GM23248 (cell line): ENCODE data around the gene MRPL10. TPM values are rescaled to one million over a fixed set of nuclear protein-coding genes. Genes with fewer than 3 reads are reported as not detected.

ENCODE experiments used
- DNase-seq: peaks from one replicate; pipeline ENCODE4 v3.0.0-alpha.2; 2015
- H2AFZ ChIP-seq: fragments of 200-600 bp; sonication (generic); 2 replicates; pipeline ENCODE4 v1.6.1; 2016; ENCODE audit warnings: antibody characterized with exemption
- H3F3A ChIP-seq: fragments of 200-600 bp; sonication (generic); 2 replicates; pipeline ENCODE4 v1.6.1; 2016; ENCODE audit warnings: mild to moderate bottlenecking, antibody characterized with exemption, mixed run types; ENCODE audit not compliant: insufficient read depth
- H3K27ac ChIP-seq: fragments of 200-600 bp; sonication (generic); 2 replicates; pipeline ENCODE4 v1.5.1; 2016; ENCODE audit warnings: mild to moderate bottlenecking
- H3K27me3 ChIP-seq: fragments of 200-600 bp; sonication (generic); replicated peaks from 2 replicates; pipeline ENCODE4 v1.6.1; 2016; ENCODE audit warnings: mild to moderate bottlenecking; ENCODE audit not compliant: insufficient read depth
- H3K36me3 ChIP-seq: fragments of 200-600 bp; sonication (generic); 2 replicates; pipeline ENCODE4 v1.6.1; 2016; ENCODE audit warnings: low read depth, mild to moderate bottlenecking
- H3K4me1 ChIP-seq: fragments of 200-600 bp; sonication (generic); 2 replicates; pipeline ENCODE4 v1.6.1; 2016; ENCODE audit warnings: mild to moderate bottlenecking; ENCODE audit not compliant: insufficient read depth
- H3K4me2 ChIP-seq: fragments of 200-600 bp; sonication (generic); one replicate; pipeline ENCODE4 v1.6.1; 2016; ENCODE audit warnings: mild to moderate bottlenecking; ENCODE audit not compliant: unreplicated experiment
- H3K4me3 ChIP-seq: fragments of 200-600 bp; sonication (generic); 2 replicates; pipeline ENCODE4 v1.5.1; 2016; ENCODE audit warnings: mild to moderate bottlenecking
- H3K79me2 ChIP-seq: fragments of 200-600 bp; sonication (generic); 2 replicates; pipeline ENCODE4 v1.6.1; 2016; ENCODE audit warnings: mild to moderate bottlenecking; ENCODE audit not compliant: insufficient read depth
- H3K9ac ChIP-seq: fragments of 200-600 bp; sonication (generic); 2 replicates; pipeline ENCODE4 v1.6.1; 2016; ENCODE audit warnings: mild to moderate bottlenecking
- H3K9me2 ChIP-seq: fragments of 200-600 bp; sonication (generic); 2 replicates; pipeline ENCODE4 v1.6.1; 2016; ENCODE audit warnings: mixed run types, mild to moderate bottlenecking, moderate library complexity; ENCODE audit not compliant: insufficient read depth
- H3K9me3 ChIP-seq: fragments of 200-600 bp; sonication (generic); one replicate; pipeline ENCODE4 v1.6.1; 2017; ENCODE audit warnings: low read depth
- H4K20me1 ChIP-seq: fragments of 200-600 bp; sonication (generic); 2 replicates; pipeline ENCODE4 v1.6.0; 2016; ENCODE audit not compliant: insufficient read depth
- EZH2 ChIP-seq: fragments of 200-600 bp; sonication (generic); IDR thresholded peaks from 2 replicates; pipeline ENCODE4 v1.6.1; 2018; ENCODE audit warnings: antibody characterized with exemption, mild to moderate bottlenecking; ENCODE audit not compliant: insufficient read depth, poor library complexity, severe bottlenecking
- EZH2phosphoT487 ChIP-seq: fragments of 200-600 bp; sonication (generic); IDR thresholded peaks from 2 replicates; pipeline ENCODE4 v1.6.1; 2018; ENCODE audit warnings: antibody characterized with exemption, moderate library complexity, mild to moderate bottlenecking, low read depth; ENCODE audit not compliant: insufficient read depth
- WGBS, 2 experiments: methylation state at CpG; one replicate each; pipeline ENCODE4 v1.1.6; 2015 to 2017; ENCODE audit warnings: low lambda C conversion rate in 2 of 2, low coverage in 1 of 2; ENCODE audit errors: missing lambda C conversion rate in 2 of 2; 5-methylcytosine and 5-hydroxymethylcytosine counted together
- in situ Hi-C: fragments of 300-500 bp; cut with MboI; formaldehyde crosslinking; loops from 2 replicates; pipeline ENCODE4 v1.15.0; 2020
- polyA plus RNA-seq: library from polyadenylated mRNA; unstranded; fragments of >200 nt; fragmentation: Nextera tagmentation; extraction: Ambion mirVana; gene quantifications from 2 replicates; pipeline ENCODE4 v1.2.1, GENCODE V29; 2016
- total RNA-seq: library from RNA; depleted of rRNA; stranded (reverse); fragments of >200 nt; shearing (Covaris generic); gene quantifications from 2 replicates; pipeline ENCODE4 v1.2.3, GENCODE V29; 2014

MRPL10 gene
- total and polyA plus RNA-seq, 2 experiments from 2014 or later = 30.6 to 37.3 TPM

DNA sequence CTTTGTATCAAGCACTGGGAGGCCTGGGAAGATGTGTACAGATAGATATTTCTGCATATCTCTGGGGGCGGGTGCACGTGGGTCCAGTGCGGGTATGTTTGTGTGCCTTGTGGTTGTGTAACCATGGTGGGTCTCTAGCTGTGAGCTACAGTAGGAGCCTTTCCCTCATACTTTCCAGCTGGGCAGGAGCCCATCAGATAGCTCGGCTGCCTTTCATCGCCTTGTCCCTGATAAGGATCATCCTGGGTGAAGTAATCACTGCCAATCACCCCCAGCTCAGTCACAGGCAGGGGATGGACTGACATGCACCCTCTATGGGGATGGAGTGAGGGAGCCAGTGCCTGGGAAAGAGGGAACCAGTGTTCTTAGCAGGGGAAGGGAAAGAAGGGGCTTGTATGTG is 12.9 kb upstream of the MRPL10 start:
- in situ Hi-C loops = loop anchor here (5.0 kb wide), 1 partner anchor 43 kb away; no protein-coding TSS in a partner anchor
- no peak overlapping the region for H3K9ac ChIP-seq
- 54 to 69% methylated on average over 5 of the region's 5 CpGs for WGBS, 2 experiments
- H3F3A ChIP-seq = no peaks in the 10 kb centered on the region
- TF ChIP-seq EZH2 (no peak), EZH2phosphoT487 (no peak)
- no peak overlapping the region for H2AFZ ChIP-seq
- DNase-seq = peak; percentile 35
- no peaks in the 10 kb centered on the region for H3K9me2 ChIP-seq
- H3K79me2 ChIP-seq = peaks cover 10% of the 10 kb centered on the region
- 0 out of 2 replicates have a peak, but pooled peaks cover 5% of the 10 kb centered on the region for H3K4me1 ChIP-seq
- H3K4me2 ChIP-seq = no peak overlapping the region
- no peaks in the 10 kb centered on the region for H3K36me3 ChIP-seq
- H3K27me3 ChIP-seq = peaks cover 13% of the 10 kb centered on the region; the same call in 1 of the 2 replicates
- H4K20me1 ChIP-seq = no peaks in the 10 kb centered on the region
- H3K4me3 ChIP-seq = no peak overlapping the region
- no peak overlapping the region for H3K27ac ChIP-seq
- no peaks in the 10 kb centered on the region for H3K9me3 ChIP-seq

DNA sequence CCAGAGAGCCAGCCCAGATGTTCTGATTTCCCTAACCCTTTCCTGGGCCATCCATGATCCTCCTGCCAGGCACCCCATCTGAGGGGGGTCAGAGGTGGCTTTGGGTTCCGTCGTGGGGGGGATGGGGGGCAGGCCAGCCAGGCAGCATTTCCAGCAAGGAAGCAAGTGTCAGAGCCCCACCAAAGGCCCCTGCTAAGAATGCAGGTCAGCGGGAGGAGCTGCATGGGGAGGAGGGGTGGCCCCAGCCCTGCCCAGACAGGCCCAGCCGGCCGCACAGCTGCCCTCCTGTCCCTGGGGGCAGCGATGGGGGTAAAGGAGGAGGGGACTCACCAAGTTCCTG is 12.0 kb upstream of the MRPL10 start:
- Histone ChIP-seq H3K27me3 (peaks cover 13% of the 10 kb centered on the region; the same call in 1 of the 2 replicates), H3K9me2 (no peaks in the 10 kb centered on the region), H3K4me3 (no peak overlapping the region), H3K79me2 (peaks cover 10% of the 10 kb centered on the region), H3F3A (no peaks in the 10 kb centered on the region), H2AFZ (no peak overlapping the region), H3K9ac (no peak overlapping the region), H3K9me3 (no peaks in the 10 kb centered on the region), H3K36me3 (no peaks in the 10 kb centered on the region), H3K4me2 (no peak overlapping the region), H4K20me1 (no peaks in the 10 kb centered on the region), H3K4me1 (0 out of 2 replicates have a peak, but pooled peaks cover 5% of the 10 kb centered on the region), H3K27ac (no peak overlapping the region)
- in situ Hi-C loops = loop anchor here (5.0 kb wide), 1 partner anchor 44 kb away; no protein-coding TSS in a partner anchor
- 7% methylated on average over 2 to 6 of the region's 6 CpGs for WGBS, 2 experiments
- no peak for DNase-seq
- TF ChIP-seq EZH2phosphoT487 (no peak), EZH2 (no peak)

DNA sequence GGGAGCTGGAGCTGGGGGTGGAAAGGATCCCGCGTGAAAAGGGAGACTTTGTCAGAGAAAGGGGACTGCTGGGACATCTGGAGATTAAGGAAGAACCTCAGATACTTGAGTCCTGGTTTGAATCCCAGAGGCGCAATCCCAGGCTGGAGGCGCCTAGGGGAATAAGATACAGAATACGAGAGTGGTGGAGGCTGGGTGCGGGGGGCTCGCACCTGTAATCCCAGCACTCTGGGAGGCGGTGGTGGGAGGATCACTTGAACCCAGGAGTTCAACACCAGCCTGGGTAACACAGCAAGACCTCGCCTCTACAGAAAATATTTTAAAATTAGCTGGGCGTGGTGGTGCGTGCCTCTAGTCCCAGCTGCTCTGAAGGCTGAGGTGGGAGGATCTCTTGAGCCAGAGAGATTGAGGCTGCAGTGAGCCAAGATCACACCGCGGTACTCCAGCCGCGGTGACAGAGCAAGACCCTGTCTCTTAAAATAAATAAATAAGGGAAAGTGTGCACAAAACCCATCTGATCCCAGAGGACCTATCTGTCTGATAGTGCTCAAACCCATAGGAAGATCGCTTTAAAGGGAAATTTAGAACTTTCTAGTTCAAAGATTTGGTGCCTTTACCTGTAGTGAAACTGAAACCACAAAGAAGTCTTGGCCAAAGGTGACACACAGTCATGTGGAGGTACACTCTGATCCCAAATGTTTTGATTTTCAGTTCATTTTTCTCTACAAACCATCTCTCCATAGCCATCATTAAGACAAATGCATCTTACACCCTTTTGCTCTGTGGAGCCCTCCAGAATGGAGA is 10.3 kb upstream of the MRPL10 start:
- peaks cover 10% of the 10 kb centered on the region for H3K79me2 ChIP-seq
- H4K20me1 ChIP-seq = no peaks in the 10 kb centered on the region
- no peaks in the 10 kb centered on the region for H3K36me3 ChIP-seq
- no peak overlapping the region for H3K27ac ChIP-seq
- peak overlapping the region; percentile 92 for H3K4me3 ChIP-seq
- H3K9me3 ChIP-seq = no peaks in the 10 kb centered on the region
- in situ Hi-C loops = loop anchor here (5.0 kb wide), 1 partner anchor 46 kb away; no protein-coding TSS in a partner anchor
- peak overlapping the region; percentile 82 for H3K4me2 ChIP-seq
- H2AFZ ChIP-seq = peak overlapping the region; percentile 96
- no peak for DNase-seq
- no peaks in the 10 kb centered on the region for H3K9me2 ChIP-seq
- WGBS, 2 experiments = 61 to 63% methylated on average over 16 of the region's 16 CpGs
- TF ChIP-seq EZH2phosphoT487 (no peak), EZH2 (no peak)
- peaks cover 16% of the 10 kb centered on the region for H3K4me1 ChIP-seq
- H3K27me3 ChIP-seq = peaks cover 7% of the 10 kb centered on the region; the same call in 1 of the 2 replicates
- peak overlapping the region; percentile 79 for H3K9ac ChIP-seq
- H3F3A ChIP-seq = no peaks in the 10 kb centered on the region

DNA sequence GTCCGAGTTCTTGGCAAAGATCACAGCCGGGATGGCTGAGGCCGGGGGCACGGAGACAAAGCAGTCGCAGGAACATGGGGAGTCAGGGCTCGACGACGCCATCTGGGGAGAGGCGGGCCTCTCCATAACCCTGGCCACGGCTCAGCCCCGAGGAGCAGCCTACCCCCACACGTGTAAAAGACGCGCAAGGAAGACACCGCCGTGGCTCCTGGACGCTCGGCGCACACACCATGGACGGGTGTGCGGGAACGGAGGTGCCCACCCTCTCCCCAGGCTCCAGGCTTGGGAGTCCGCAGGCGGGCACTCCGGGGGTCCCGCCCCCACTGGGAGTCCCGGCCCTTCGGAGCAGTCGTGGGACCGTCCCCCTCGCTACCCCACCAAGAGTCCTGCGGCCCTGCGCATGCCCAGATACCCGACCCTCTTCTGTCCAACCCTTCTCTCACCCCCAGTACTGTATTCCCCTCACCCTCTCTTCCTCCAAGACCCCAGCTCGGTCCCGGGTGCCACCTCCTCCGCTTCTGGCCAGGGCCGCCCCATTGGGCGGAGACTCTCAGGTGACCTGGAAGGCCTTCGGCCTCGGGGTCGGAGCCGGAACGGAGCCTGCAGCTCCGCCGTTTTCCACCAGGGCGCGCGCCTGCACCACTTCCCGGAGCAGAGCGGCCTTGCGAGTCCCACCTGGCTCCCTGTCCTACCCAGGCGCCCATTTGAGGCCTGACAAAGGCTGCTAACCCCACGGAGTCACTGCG is 9.6 kb upstream of the MRPL10 start, which contains the start of gene SCRN2:
Gene SCRN2 (minus strand): TSS at position 532 of the 746 bp plus-strand sequence. CDS start 430 bp downstream, at position 102.
- Histone ChIP-seq H3K9me2 (no peaks in the 10 kb centered on the region), H4K20me1 (no peaks in the 10 kb centered on the region), H3K36me3 (no peaks in the 10 kb centered on the region), H3K79me2 (peaks cover 10% of the 10 kb centered on the region), H3K4me2 (peak within 1 kb of the TSS; percentile 82), H3K4me1 (peaks cover 16% of the 10 kb centered on the region), H3K27me3 (no peaks in the 10 kb centered on the region), H3K27ac (no peak within 1 kb of the TSS), H3K9me3 (no peaks in the 10 kb centered on the region), H3K9ac (peak within 1 kb of the TSS; percentile 79), H3K4me3 (peak within 1 kb of the TSS; percentile 92), H3F3A (no peaks in the 10 kb centered on the region), H2AFZ (peak within 1 kb of the TSS; percentile 96)
- peak; percentile 88 for DNase-seq
- WGBS, 2 experiments = 1 to 2% methylated on average over 46 to 51 of the region's 55 CpGs
- in situ Hi-C loops = loop anchor here (5.0 kb wide), 1 partner anchor 46 kb away; no protein-coding TSS in a partner anchor
- TF ChIP-seq EZH2phosphoT487 (no peak), EZH2 (no peak)
